Cardiac fibroblast (primary cell): ENCODE measurements around the gene MAGI2.

ENCODE experiments used
- DNase-seq, 2 donors: peaks; one replicate each; pipeline versions ENCODE4 v3.0.0 to v3.0.0-alpha.2; 2010; ENCODE audit warnings: low read depth in 2 of 2
- H3K4me3 ChIP-seq, 2 donors: replicated peaks in 1 of 2; 1 replicate in 1 of 2; 2 replicates in 1 of 2; pipeline ENCODE4 v1.5.1; 2011; ENCODE audit warnings: low read depth in 2 of 2, low read length in 2 of 2, mild to moderate bottlenecking in 2 of 2, moderate library complexity in 1 of 2
- TF ChIP-seq, protein P1 (sequence below): IDR thresholded peaks from one replicate; pipeline ENCODE4 v1.5.1; 2011; ENCODE audit warnings: low read depth, mild to moderate bottlenecking, low read length, inconsistent platforms

The MAGI2 gene

DNA sequence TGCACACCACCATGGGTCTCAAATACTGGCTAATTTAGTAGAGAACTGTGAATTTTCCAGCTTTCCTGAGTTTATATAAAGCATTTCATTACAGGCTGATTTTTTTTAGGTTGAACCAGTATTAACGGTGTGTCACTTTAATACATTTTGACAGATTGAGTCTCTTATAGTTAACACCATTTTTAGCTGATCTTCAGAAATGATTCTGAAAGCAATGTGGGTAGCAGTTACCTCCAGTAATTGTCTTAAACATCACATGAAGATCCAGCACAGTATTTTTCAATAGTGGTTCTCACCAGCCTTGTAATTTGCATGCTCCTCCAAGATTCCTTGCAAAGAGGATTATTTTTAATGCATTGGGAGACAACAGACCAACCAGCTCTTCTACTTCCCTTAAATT is 961.3 kb downstream of the MAGI2 start:
- no peak for DNase-seq
- no peak overlapping the region for H3K4me3 ChIP-seq
- TF ChIP-seq, protein P1, sequence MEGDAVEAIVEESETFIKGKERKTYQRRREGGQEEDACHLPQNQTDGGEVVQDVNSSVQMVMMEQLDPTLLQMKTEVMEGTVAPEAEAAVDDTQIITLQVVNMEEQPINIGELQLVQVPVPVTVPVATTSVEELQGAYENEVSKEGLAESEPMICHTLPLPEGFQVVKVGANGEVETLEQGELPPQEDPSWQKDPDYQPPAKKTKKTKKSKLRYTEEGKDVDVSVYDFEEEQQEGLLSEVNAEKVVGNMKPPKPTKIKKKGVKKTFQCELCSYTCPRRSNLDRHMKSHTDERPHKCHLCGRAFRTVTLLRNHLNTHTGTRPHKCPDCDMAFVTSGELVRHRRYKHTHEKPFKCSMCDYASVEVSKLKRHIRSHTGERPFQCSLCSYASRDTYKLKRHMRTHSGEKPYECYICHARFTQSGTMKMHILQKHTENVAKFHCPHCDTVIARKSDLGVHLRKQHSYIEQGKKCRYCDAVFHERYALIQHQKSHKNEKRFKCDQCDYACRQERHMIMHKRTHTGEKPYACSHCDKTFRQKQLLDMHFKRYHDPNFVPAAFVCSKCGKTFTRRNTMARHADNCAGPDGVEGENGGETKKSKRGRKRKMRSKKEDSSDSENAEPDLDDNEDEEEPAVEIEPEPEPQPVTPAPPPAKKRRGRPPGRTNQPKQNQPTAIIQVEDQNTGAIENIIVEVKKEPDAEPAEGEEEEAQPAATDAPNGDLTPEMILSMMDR = no peak

GRCh38 chr7:78490524-78490923 is 962.9 kb downstream of the MAGI2 start:
- H3K4me3 ChIP-seq = no peak overlapping the region
- TF ChIP-seq, protein P1 = no peak
- DNase-seq = no peak

- DNase-seq = peak in 1 of 2 donors; percentile 3
- TF ChIP-seq, protein P1 = no peak
Observed at GRCh38 chr7:78489476-78490240, 963.8 kb downstream of the MAGI2 start.

DNA sequence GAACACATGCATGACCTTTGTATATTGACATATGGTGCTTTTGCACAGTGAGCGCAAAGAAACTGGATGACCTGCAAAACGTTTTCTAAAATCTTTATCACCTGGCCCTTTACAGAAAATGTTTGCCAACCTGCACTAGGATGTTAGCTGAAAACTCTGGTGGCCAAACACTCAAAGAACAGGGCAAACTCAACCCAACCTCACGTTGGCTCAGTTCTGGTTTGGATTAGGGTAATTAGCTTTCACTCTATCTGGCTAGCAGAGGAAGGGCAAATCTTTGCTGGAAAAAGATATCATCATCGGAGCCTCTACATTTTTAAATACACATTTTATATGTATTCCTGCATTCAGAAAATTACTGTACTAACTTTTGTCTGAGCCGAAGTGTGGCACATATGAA is 966.0 kb downstream of the MAGI2 start:
- TF ChIP-seq, protein P1 = no peak
- no peak overlapping the region for H3K4me3 ChIP-seq
- no peak for DNase-seq

More at GRCh38 chr7:78489476-78490240, 963.8 kb downstream of the MAGI2 start:
- H3K4me3 ChIP-seq = no peak overlapping the region

DNA sequence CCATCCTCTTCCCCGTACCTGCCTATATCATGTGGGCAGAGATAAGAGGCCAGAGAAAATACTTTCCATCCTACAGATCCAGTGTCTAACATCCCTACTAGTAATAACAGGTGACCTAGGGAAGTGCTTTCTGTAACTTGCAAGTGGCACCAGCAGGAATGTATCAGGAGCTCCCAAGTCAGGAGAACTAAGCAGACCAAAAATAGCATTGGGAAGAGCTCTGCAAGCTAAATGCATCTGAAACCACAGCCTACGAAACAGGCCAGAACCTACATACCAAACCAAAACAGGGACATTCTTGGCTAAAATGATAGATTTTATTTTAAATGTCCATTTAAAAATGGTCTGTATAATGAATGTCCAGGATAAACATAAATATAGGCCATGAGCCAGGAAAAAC is 974.1 kb downstream of the MAGI2 start:
- no peak for DNase-seq
- TF ChIP-seq, protein P1 = no peak
- no peak overlapping the region for H3K4me3 ChIP-seq

DNA sequence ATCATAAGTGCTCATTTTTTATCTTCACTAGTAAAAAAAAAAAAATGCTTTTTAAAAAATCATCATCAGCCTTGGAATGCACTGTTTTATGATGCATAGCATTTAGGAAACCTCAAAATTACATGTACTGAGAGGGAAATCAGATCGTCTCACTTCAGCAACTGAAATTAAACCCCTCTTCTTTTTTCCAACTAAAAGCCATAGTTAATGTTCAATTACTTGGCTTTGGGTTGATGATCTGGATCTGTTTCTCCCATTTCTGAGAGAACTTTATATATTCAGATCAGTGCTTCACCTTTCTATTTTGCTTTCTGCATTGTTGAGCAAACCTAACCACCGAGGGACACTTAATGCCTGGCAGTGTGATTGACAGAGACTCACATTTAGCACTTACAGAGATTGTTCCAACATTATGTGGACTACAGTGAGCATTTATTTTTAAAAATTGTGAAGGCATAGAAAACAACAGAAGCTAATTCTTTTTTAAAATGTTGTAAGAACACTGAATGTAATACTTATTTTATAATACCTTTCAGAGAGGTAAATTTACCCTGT is 976.5 kb downstream of the MAGI2 start:
- TF ChIP-seq, protein P1 = no peak
- no peak for DNase-seq
- no peak overlapping the region for H3K4me3 ChIP-seq
